ENCODE data around the gene RAD50. TPM values are rescaled to one million over a fixed set of nuclear protein-coding genes. Genes with fewer than 3 reads are reported as not detected.

Gene RAD50
- total RNA-seq, 1 donor from 2014 or later: 35.2 TPM

DNA sequence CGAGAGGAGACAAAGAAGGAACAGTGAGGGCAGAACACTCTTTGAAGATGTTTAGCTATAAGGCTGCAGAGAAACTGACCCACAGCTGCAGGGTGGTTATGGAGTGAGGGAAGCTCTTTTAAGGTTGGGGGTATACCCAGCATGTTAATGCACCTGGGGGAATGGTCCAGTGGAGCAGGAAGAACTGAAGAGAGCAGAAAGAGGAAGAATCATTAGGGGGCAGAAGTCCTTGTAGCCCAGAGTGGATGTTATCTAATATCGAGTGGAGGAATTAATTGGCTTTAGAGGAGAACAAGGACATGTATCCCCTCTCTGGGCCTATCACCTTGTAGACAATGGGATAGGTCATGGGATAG, 124.7 kb downstream of the RAD50 start:
- no peaks in the 10 kb centered on the region for H3K36me3 Mint-ChIP-seq (ENCODE audit: low read depth)
- TF ChIP-seq, protein P1, sequence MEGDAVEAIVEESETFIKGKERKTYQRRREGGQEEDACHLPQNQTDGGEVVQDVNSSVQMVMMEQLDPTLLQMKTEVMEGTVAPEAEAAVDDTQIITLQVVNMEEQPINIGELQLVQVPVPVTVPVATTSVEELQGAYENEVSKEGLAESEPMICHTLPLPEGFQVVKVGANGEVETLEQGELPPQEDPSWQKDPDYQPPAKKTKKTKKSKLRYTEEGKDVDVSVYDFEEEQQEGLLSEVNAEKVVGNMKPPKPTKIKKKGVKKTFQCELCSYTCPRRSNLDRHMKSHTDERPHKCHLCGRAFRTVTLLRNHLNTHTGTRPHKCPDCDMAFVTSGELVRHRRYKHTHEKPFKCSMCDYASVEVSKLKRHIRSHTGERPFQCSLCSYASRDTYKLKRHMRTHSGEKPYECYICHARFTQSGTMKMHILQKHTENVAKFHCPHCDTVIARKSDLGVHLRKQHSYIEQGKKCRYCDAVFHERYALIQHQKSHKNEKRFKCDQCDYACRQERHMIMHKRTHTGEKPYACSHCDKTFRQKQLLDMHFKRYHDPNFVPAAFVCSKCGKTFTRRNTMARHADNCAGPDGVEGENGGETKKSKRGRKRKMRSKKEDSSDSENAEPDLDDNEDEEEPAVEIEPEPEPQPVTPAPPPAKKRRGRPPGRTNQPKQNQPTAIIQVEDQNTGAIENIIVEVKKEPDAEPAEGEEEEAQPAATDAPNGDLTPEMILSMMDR (conservative IDR thresholded peaks at IDR 0.05): no peak
- H3K4me3 Mint-ChIP-seq: no peak overlapping the region
- no peak for DNase-seq (ENCODE audit: low read depth, low spot score)
- no peaks in the 10 kb centered on the region for H3K27me3 Mint-ChIP-seq (ENCODE audit: low read depth)
- no peaks in the 10 kb centered on the region for H3K9me3 Mint-ChIP-seq
- no peak overlapping the region for H3K27ac Mint-ChIP-seq (ENCODE audit: unreplicated experiment)
- H3K4me1 Mint-ChIP-seq: no peaks in the 10 kb centered on the region

- TF ChIP-seq, protein P1 (conservative IDR thresholded peaks at IDR 0.05): no peak
- H3K36me3 Mint-ChIP-seq (ENCODE audit: low read depth): no peaks in the 10 kb centered on the region
- DNase-seq (ENCODE audit: low read depth, low spot score): no peak
- no peaks in the 10 kb centered on the region for H3K27me3 Mint-ChIP-seq (ENCODE audit: low read depth)
- no peak overlapping the region for H3K4me3 Mint-ChIP-seq
- no peaks in the 10 kb centered on the region for H3K9me3 Mint-ChIP-seq
- no peak overlapping the region for H3K27ac Mint-ChIP-seq (ENCODE audit: unreplicated experiment)
- H3K4me1 Mint-ChIP-seq: no peaks in the 10 kb centered on the region
Measured at GRCh38 chr5:132681983-132682382, 125.2 kb downstream of the RAD50 start.

GRCh38 chr5:132684491-132684890, 127.7 kb downstream of the RAD50 start:
- H3K27me3 Mint-ChIP-seq (ENCODE audit: low read depth): no peaks in the 10 kb centered on the region
- H3K9me3 Mint-ChIP-seq: no peaks in the 10 kb centered on the region
- no peak overlapping the region for H3K4me3 Mint-ChIP-seq
- H3K4me1 Mint-ChIP-seq: no peaks in the 10 kb centered on the region
- TF ChIP-seq, protein P1 (conservative IDR thresholded peaks at IDR 0.05): no peak
- no peak for DNase-seq (ENCODE audit: low read depth, low spot score)
- H3K27ac Mint-ChIP-seq (ENCODE audit: unreplicated experiment): no peak overlapping the region
- no peaks in the 10 kb centered on the region for H3K36me3 Mint-ChIP-seq (ENCODE audit: low read depth)

DNA sequence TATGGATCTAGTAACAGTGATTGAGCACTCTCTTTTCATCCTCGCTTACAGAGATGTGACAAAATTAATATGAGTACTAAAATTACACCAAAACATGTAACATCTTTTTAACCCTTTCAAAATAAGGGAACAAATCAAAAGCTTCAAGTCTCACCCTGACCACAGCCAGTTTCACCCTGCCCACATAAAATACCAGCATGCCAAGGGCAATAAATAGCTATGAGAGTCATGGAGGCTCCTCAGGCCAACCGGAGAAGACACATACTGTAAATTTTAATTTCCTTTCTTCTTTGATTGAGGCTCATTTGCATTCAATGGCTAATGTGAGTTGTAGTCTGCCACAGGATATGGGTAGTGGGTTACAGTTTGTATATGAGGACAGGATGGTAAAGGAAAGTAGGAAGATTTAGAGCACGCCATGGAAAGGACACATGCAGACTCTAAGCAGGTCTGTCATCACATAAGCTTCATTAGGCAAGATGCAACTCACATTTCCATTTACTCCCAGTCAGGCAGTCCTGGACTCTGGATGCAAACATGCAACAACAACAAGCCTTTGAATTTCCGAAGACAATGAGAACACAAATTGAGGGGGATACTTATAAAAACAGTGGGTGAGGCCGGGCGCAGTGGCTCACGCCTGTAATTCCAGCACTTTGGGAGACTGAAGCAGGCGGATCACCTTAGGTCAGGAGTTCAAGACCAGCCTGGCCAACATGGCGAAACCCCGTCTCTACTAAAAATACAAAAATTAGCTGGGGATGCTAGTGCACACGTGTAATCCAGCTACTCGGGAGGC, 128.3 kb downstream of the RAD50 start:
- no peak for DNase-seq (ENCODE audit: low read depth, low spot score)
- H3K27ac Mint-ChIP-seq (ENCODE audit: unreplicated experiment): no peak overlapping the region
- no peaks in the 10 kb centered on the region for H3K4me1 Mint-ChIP-seq
- H3K9me3 Mint-ChIP-seq: no peaks in the 10 kb centered on the region
- H3K27me3 Mint-ChIP-seq (ENCODE audit: low read depth): no peaks in the 10 kb centered on the region
- H3K4me3 Mint-ChIP-seq: no peak overlapping the region
- TF ChIP-seq, protein P1 (conservative IDR thresholded peaks at IDR 0.05): no peak
- no peaks in the 10 kb centered on the region for H3K36me3 Mint-ChIP-seq (ENCODE audit: low read depth)

- TF ChIP-seq, protein P1 (conservative IDR thresholded peaks at IDR 0.05): no peak
- H3K27ac Mint-ChIP-seq (ENCODE audit: unreplicated experiment): no peak overlapping the region
- H3K36me3 Mint-ChIP-seq (ENCODE audit: low read depth): no peaks in the 10 kb centered on the region
- no peak overlapping the region for H3K4me3 Mint-ChIP-seq
- no peaks in the 10 kb centered on the region for H3K4me1 Mint-ChIP-seq
- H3K9me3 Mint-ChIP-seq: no peaks in the 10 kb centered on the region
- DNase-seq (ENCODE audit: low read depth, low spot score): no peak
- no peaks in the 10 kb centered on the region for H3K27me3 Mint-ChIP-seq (ENCODE audit: low read depth)
Measured at GRCh38 chr5:132686193-132686592, 129.4 kb downstream of the RAD50 start.

All from neural crest cell (in vitro differentiated cells).